ENCODE data around the gene MRFAP1.

MRFAP1 gene

GRCh38 chr4:6655924-6656323 lies 15.4 kb downstream of the MRFAP1 start:
- TF ChIP-seq CTCF (IDR thresholded peaks at IDR 0.05; ENCODE audit: extremely low read depth, insufficient read depth, missing control alignments): no peak
- in situ Hi-C loops (cut with MboI; ENCODE audit: low pct_unique_long_range_greater_than_20kb, low sequenced_read_pairs, unreplicated experiment): no loop called here
- no peak for DNase-seq (ENCODE audit: low spot score)

DNA sequence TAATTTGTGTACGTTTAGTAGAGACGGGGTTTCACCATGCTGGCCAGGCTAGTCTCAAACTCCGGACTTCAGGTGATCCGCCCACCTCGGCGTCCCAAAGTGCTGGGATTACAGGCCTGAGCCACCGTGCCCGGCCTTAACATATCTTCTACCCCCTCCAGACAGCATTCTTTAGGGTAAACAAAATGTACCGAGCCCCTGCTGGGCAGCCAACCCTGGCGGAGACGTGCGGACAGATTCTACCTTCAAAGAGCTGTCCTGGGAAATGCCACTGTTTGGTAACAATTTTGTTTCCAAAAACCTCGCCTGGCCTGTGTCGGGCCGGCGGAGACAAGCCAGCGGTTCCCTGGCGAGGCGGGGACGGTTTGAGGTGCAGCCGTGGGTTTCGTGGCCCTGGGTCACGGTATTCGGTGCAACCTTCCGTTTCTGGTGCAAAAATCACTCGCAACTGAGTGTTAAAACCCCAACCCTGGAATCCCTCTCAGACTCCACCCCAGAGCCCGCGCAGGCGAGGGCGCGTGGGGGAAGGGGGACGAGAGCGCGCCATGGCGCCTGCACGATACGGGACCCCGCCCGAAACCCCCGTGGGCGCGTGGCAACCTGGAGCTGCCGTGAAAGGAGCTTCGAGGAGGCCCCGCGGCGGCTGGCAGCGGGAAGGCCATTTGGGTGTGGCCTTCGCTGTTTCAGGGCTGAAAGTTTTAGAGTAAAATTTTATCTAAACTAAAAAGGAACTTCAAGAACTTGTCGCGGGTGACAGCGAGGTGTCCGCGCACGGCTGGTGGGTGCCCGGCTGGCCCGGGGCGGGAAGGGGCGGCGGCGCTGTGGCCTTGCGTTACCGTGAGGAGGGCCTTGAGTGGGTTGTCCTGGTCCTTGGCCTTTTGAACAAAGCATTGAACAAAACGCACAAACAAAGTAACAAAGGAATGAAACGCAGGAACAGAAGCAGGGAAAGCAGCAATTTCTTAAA lies 17.0 kb downstream of the MRFAP1 start:
- DNase-seq (ENCODE audit: low spot score): no peak
- in situ Hi-C loops (cut with MboI; ENCODE audit: low pct_unique_long_range_greater_than_20kb, low sequenced_read_pairs, unreplicated experiment): no loop called here
- TF ChIP-seq CTCF (IDR thresholded peaks at IDR 0.05; ENCODE audit: extremely low read depth, insufficient read depth, missing control alignments): no peak

- no peak for DNase-seq (ENCODE audit: low spot score)
- in situ Hi-C loops (cut with MboI; ENCODE audit: low pct_unique_long_range_greater_than_20kb, low sequenced_read_pairs, unreplicated experiment): no loop called here
- no peak for TF ChIP-seq CTCF (IDR thresholded peaks at IDR 0.05; ENCODE audit: extremely low read depth, insufficient read depth, missing control alignments)
Observed at GRCh38 chr4:6658209-6658595, 17.7 kb downstream of the MRFAP1 start.

DNA sequence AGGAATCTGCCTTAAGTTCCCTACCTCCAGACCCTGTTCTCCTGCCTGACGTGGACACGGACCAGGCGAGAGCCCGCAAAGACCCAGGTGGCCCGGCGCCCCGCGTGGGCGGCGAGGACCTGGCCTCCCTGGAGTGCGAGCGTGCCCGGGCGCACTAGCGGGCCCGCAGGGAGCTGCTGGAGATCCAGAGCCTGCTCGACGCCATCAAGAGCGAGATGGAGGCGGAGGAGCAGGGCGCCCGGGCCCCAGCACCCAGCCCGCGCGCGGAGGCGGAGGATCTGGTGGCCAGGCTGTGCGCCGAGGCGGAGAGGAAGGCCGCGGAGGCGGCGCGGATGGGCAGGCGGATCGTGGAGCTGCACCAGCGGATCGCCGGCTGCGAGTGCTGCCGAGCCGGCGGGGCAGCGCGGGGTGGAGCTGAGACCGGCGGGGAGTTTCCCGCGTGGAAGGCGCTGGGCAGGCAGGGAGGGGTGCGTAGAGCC lies 18.2 kb downstream of the MRFAP1 start:
- in situ Hi-C loops (cut with MboI; ENCODE audit: low pct_unique_long_range_greater_than_20kb, low sequenced_read_pairs, unreplicated experiment): no loop called here
- no peak for DNase-seq (ENCODE audit: low spot score)
- no peak for TF ChIP-seq CTCF (IDR thresholded peaks at IDR 0.05; ENCODE audit: extremely low read depth, insufficient read depth, missing control alignments)

DNA sequence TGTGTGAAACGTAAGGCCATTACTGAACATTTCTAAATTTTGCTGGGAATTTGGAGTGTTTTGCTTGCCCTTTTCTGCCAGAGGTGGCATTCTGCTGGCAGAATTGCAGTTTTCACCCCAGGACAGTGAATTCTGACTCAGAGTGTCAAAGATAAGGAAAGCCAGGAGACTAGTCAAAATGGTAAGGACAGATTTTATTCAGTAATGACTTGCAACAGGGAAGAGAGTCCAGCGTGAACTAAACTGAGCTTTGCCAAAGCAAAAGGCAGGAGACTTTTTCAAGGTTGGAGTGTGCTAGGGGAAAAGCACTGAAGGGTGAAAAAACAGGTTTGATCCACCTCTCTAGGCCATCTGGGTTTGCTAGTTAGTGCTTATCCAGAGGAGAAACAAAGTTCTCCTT lies 19.4 kb downstream of the MRFAP1 start:
- in situ Hi-C loops (cut with MboI; ENCODE audit: low pct_unique_long_range_greater_than_20kb, low sequenced_read_pairs, unreplicated experiment): no loop called here
- DNase-seq (ENCODE audit: low spot score): no peak
- TF ChIP-seq CTCF (IDR thresholded peaks at IDR 0.05; ENCODE audit: extremely low read depth, insufficient read depth, missing control alignments): no peak

DNA sequence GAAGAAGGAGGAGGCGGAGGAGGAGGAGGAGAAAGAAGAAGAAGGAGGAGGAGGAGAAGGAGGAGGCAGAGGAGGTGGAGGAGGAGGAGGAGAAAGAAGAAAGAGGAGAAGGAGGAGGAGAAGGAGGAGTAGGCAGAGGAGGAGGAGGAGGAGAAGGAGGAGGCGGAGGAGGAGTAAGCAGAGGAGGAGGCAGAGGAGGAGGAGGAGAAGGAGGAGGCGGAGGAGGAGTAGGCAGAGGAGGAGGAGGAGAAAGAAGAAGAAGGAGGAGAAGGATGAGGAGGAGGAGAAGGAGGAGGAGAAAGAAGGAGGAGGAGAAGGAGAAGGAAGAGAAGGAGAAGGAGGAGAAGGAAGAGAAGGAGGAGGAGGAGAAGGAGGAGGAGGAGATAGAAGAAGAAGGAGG lies 19.9 kb downstream of the MRFAP1 start:
- in situ Hi-C loops (cut with MboI; ENCODE audit: low pct_unique_long_range_greater_than_20kb, low sequenced_read_pairs, unreplicated experiment): no loop called here
- no peak for DNase-seq (ENCODE audit: low spot score)
- TF ChIP-seq CTCF (IDR thresholded peaks at IDR 0.05; ENCODE audit: extremely low read depth, insufficient read depth, missing control alignments): no peak

All from GM13977 (cell line).